Stimulated activated CD4-positive, alpha-beta T cell treated with anti-CD3 and anti-CD28 coated beads, Interleukin-2, amount 100 ng/mL, for 4 hours (primary cell): Measurements from ENCODE around the gene ZNF592.

Experiments used
- DNase-seq: peaks from one replicate; pipeline ENCODE4 v3.0.0-alpha.2; 2020; ENCODE audit warnings: low read depth

Gene ZNF592

GRCh38 chr15:84781495-84781894 is 33.1 kb downstream of the ZNF592 start:
- DNase-seq: no peak

DNA sequence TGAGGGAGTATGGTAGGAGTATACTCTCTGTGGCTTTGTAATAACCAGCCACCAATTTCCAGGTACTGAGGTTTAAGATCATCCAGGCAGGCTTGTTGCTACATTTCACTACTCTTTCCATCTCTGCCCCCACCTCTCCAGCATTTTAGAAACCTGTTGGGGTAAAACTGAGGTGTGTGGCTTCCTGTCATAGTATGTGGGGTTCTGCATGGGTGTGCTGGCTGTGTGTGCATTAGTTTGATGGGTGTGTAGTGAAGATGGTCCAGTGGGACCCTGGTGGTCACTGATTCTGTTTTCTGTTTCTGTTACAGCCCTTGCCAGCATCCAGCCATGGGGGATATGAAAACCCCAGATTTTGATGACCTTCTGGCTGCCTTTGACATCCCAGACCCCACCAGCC is 34.0 kb downstream of the ZNF592 start:
- no peak for DNase-seq

DNA sequence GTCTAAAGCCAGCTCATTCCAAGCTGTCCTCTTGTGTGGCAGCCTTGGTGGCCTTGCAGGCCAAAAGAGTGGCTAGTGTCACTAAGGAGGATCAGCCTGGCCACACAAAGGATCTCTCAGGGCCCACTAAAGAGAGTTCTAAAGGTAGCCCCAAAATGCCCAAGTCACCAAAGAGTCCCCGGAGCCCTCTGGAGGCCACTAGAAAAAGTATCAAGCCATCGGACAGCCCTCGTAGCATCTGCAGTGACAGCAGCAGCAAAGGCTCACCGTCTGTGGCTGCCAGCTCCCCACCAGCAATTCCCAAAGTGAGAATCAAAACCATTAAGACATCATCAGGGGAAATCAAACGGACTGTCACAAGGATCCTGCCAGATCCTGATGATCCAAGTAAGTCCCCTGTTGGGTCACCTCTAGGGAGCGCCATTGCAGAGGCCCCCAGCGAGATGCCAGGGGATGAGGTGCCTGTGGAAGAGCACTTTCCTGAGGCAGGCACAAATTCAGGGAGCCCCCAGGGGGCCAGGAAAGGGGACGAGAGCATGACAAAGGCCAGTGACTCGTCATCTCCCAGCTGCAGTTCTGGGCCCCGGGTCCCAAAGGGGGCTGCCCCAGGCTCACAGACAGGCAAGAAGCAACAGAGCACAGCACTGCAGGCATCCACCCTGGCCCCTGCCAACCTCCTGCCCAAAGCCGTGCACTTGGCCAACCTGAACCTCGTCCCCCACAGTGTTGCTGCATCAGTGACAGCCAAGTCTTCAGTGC is 35.3 kb downstream of the ZNF592 start:
- no peak for DNase-seq

DNA sequence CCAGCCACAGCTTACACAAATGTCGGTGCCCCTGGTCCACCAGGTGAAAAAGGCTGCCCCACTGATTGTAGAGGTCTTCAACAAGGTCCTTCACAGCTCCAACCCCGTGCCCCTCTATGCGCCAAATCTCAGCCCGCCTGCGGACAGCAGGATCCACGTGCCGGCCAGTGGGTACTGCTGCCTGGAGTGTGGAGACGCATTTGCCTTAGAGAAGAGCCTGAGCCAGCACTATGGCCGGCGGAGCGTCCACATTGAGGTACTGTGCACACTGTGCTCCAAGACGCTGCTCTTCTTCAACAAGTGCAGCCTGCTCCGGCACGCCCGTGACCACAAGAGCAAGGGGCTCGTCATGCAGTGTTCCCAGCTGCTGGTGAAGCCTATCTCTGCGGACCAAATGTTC is 35.9 kb downstream of the ZNF592 start:
- no peak for DNase-seq

- DNase-seq: no peak
These were observed 36.7 kb downstream of the ZNF592 start for GRCh38 chr15:84785053-84785452.

DNA sequence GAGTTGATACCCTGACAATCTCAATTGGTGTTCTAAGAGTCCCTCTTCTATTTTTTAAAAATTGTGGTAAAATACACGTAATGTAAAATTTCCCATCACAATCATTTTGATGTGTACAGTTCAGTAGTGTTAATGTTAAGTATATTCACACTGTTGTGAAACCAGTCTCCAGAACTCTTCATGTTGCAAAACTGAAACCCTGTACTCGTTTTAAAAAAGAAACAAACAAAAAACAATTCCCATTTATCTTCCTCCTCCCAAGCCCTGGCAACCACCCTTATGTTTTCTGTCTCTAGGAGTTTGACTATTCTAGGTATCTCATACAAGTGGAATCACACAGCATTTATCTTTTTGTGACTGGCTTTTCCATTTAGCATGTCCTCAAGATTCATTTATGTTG is 40.1 kb downstream of the ZNF592 start:
- DNase-seq: no peak

- DNase-seq: no peak
These were observed 41.4 kb downstream of the ZNF592 start for GRCh38 chr15:84789762-84790161.

GRCh38 chr15:84790676-84791075 is 42.3 kb downstream of the ZNF592 start:
- no peak for DNase-seq

- no peak for DNase-seq
These were observed 43.4 kb downstream of the ZNF592 start for GRCh38 chr15:84791763-84792162.

GRCh38 chr15:84793431-84794161 is 45.2 kb downstream of the ZNF592 start:
- DNase-seq: no peak

GRCh38 chr15:84794162-84794547 is 45.8 kb downstream of the ZNF592 start:
- no peak for DNase-seq

- no peak for DNase-seq
These were observed 46.8 kb downstream of the ZNF592 start for GRCh38 chr15:84795186-84795585.

GRCh38 chr15:84797212-84797611 is 48.8 kb downstream of the ZNF592 start:
- DNase-seq: no peak

DNA sequence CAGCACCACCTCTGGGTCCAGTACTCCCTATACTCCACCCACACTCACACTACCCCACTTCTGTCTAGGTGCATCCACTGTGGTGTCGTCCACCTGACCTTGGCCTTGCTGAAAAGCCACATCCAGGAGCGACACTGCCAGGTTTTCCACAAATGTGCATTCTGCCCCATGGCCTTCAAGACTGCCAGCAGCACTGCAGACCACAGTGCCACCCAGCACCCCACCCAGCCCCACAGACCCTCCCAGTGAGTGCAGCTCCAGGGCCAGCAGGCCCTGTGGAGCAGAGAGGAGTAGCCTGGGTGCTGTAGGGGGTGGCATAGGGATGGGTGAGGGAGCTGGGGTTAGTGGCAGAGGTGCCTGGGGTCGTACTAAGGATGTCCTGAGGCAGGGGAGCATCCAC is 49.4 kb downstream of the ZNF592 start:
- DNase-seq: no peak

- DNase-seq: no peak
These were observed 50.1 kb downstream of the ZNF592 start for GRCh38 chr15:84798436-84798946.

DNA sequence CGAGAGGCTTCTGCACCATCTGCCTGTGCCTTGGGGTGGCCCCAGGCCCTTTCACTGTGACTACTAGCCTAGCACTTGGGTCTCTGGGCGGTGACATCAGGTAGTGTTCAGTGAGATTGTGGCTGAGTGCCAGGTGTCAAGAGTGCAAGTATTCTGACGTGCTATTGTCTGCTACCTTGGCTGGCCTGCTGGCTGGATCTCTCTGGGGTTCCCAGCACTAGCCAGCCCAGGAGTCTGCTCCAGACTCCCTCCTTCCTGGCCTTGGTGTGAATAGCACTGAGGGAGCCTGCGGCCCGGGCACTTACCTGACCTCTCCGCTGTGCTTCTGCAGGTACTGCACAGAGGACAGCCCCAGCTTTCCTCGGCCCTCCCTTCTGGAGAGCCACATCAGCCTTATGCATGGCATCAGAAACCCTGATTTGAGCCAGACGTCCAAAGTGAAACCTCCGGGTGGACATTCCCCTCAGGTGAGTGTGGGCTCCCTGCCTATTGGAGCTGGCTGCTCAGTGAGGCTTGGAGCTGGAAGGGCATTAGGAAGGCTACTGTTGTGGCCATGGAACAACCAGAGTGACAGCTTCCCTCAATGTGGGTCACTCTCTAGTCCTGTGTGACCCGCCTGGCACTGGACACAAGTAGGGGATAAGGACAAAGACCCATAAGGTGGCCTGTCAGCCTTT is 51.3 kb downstream of the ZNF592 start:
- no peak for DNase-seq

GRCh38 chr15:84800365-84800806 is 52.0 kb downstream of the ZNF592 start:
- DNase-seq: no peak

- DNase-seq: no peak
These were observed 55.9 kb downstream of the ZNF592 start for GRCh38 chr15:84804005-84804900.

DNA sequence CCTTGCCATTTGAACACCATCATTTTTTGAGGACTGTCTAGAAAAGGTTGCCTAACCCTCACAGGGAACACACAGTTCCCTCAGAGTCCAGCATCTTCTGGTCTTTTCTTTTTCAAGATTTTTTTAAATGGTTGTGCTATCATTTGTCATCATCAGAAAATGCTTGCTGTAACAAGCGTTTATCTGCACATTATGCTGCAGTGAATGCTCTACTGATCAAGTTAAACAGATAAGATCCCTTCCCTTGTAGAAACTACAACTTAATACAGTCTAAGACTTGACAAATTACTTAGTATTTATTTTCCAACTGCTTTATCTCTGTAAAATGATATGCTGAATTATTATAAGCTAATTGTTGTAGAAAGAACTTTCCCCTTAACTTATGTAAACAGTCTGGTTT is 56.8 kb downstream of the ZNF592 start:
- DNase-seq: no peak

- no peak for DNase-seq
These were observed 58.8 kb downstream of the ZNF592 start for GRCh38 chr15:84807228-84807627.

DNA sequence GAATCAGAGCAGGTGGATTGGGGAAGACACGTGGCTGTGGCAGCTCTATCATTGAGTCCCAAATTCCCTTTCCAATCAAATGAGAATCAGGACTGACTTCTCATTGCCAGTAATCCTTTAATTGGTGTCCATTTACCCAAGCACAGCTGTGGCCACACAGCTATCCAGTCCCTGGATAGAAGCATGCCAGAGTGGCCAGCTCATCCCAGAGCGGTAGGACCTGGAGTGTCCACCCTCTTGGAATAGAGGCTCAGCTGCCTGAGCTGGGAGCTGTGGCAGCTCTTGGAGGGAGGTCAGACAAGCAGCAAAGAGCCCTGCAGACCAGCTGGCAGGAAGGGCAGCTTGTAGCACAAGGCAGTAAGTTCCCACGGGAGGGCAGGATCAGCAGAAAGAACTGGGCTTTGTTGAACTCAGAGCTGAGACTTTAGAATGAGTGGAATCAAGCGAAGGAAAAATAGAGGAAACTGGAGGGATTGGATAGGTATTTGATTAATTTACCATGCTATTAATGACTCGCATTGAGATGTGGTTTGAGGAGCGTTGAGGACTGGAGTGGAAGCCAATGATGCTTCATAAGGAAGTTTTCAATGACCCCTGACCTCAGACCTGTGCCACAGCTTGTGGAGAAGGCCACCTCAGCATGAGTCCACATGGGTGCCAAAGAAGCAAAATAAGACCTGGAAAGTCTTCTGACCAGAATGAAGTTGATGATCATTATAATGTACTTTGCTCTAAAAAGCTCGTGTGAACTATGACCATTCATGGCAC is 61.9 kb downstream of the ZNF592 start:
- DNase-seq: no peak
